Astrocyte (in vitro differentiated cells and primary cell): ENCODE measurements around the gene TK2. TPM values are rescaled to one million over a fixed set of nuclear protein-coding genes. Genes with fewer than 3 reads are reported as not detected.

Experiments used
- DNase-seq: peaks from one replicate; pipeline ENCODE4 v3.0.0-alpha.2; 2010; ENCODE audit warnings: low read depth
- FAIRE-seq: peaks from 2 replicates; lab custom pipeline; 2011; peaks lifted over from hg19 to GRCh38; lab: Jason Lieb, UNC
- H2AFZ ChIP-seq: 2 replicates; pipeline ENCODE4 v1.6.0; 2012; ENCODE audit warnings: low read depth, low read length, inconsistent platforms
- H3K27ac ChIP-seq: 2 replicates; pipeline ENCODE4 v1.5.1; 2011; ENCODE audit warnings: low read depth, low read length, inconsistent platforms
- H3K27me3 ChIP-seq: 2 replicates; pipeline ENCODE4 v1.6.0; 2011; ENCODE audit warnings: low read length, inconsistent platforms; ENCODE audit not compliant: insufficient read depth
- H3K36me3 ChIP-seq: 2 replicates; pipeline ENCODE4 v1.5.1; 2011; ENCODE audit warnings: low read length, inconsistent platforms; ENCODE audit not compliant: insufficient read depth
- H3K4me1 ChIP-seq: 2 replicates; pipeline ENCODE4 v1.5.1; 2011; ENCODE audit warnings: low read length, inconsistent platforms; ENCODE audit not compliant: insufficient read depth
- H3K4me2 ChIP-seq: 2 replicates; pipeline ENCODE4 v1.6.0; 2012; ENCODE audit warnings: low read length, inconsistent platforms
- H3K4me3 ChIP-seq: 2 replicates; pipeline ENCODE4 v1.5.1; 2011; ENCODE audit warnings: low read depth, mild to moderate bottlenecking, low read length, inconsistent platforms; ENCODE audit not compliant: insufficient read depth
- H3K79me2 ChIP-seq: 2 replicates; pipeline ENCODE4 v1.6.0; 2012; ENCODE audit warnings: mild to moderate bottlenecking, low read length, inconsistent platforms; ENCODE audit not compliant: insufficient read depth
- H3K9ac ChIP-seq: 2 replicates; pipeline ENCODE4 v1.6.0; 2012; ENCODE audit warnings: mild to moderate bottlenecking, low read length, inconsistent platforms
- H3K9me3 ChIP-seq: 2 replicates; pipeline ENCODE4 v1.5.1; 2012; ENCODE audit warnings: low read depth, mild to moderate bottlenecking, low read length, inconsistent platforms; ENCODE audit not compliant: insufficient read depth
- H4K20me1 ChIP-seq: 2 replicates; pipeline ENCODE4 v1.6.0; 2012; ENCODE audit warnings: low read length, inconsistent platforms; ENCODE audit not compliant: insufficient read depth
- H3K27ac Mint-ChIP-seq: one replicate; pipeline ENCODE4 v1.8.0; 2021; ENCODE audit warnings: mild to moderate bottlenecking, mixed read lengths; ENCODE audit not compliant: unreplicated experiment
- H3K27me3 Mint-ChIP-seq: one replicate; pipeline ENCODE4 v1.8.0; 2021; ENCODE audit warnings: low read depth, mixed read lengths; ENCODE audit not compliant: unreplicated experiment
- H3K36me3 Mint-ChIP-seq: one replicate; pipeline ENCODE4 v1.8.0; 2021; ENCODE audit warnings: low read depth, mixed read lengths; ENCODE audit not compliant: unreplicated experiment
- H3K4me1 Mint-ChIP-seq: one replicate; pipeline ENCODE4 v1.8.0; 2021; ENCODE audit warnings: low read depth, mixed read lengths; ENCODE audit not compliant: unreplicated experiment
- H3K4me3 Mint-ChIP-seq: one replicate; pipeline ENCODE4 v1.8.0; 2021; ENCODE audit warnings: mild to moderate bottlenecking, moderate library complexity, mixed read lengths; ENCODE audit not compliant: unreplicated experiment
- H3K9me3 Mint-ChIP-seq: one replicate; pipeline ENCODE4 v1.8.0; 2021; ENCODE audit warnings: mild to moderate bottlenecking, mixed read lengths; ENCODE audit not compliant: unreplicated experiment
- EZH2 ChIP-seq: IDR thresholded peaks from 2 replicates; pipeline ENCODE4 v1.6.1; 2012; ENCODE audit warnings: mild to moderate bottlenecking, low read length, inconsistent platforms; ENCODE audit not compliant: insufficient read depth
- total RNA-seq: library from RNA; stranded (reverse); gene quantifications from 2 replicates; pipeline ENCODE4 v1.2.1, GENCODE V29; 2021
- TF ChIP-seq, protein P1 (sequence below): IDR thresholded peaks from 2 replicates; pipeline ENCODE4 v1.5.1; 2011; ENCODE audit warnings: low read depth, mild to moderate bottlenecking, inconsistent platforms, low read length, moderate library complexity; ENCODE audit not compliant: insufficient read depth

TK2 gene
- total RNA-seq, 1 donor from 2014 or later: 12.4 TPM

GRCh38 chr16:66470556-66470955 is 79.4 kb downstream of the TK2 start:
- H3K36me3 Mint-ChIP-seq: no peaks in the 10 kb centered on the region
- no peaks in the 10 kb centered on the region for H3K4me1 Mint-ChIP-seq
- H3K9me3 Mint-ChIP-seq: peaks cover 12% of the 10 kb centered on the region
- Histone ChIP-seq H3K4me3 (no peak overlapping the region), H3K27me3 (peaks cover 5% of the 10 kb centered on the region), H2AFZ (no peak overlapping the region), H3K4me2 (no peak overlapping the region), H3K27ac (no peak overlapping the region), H3K9me3 (no peaks in the 10 kb centered on the region), H3K4me1 (no peaks in the 10 kb centered on the region), H3K79me2 (no peaks in the 10 kb centered on the region), H3K9ac (no peak overlapping the region), H4K20me1 (no peaks in the 10 kb centered on the region), H3K36me3 (no peaks in the 10 kb centered on the region)
- no peak overlapping the region for H3K27ac Mint-ChIP-seq
- TF ChIP-seq EZH2: no peak
- TF ChIP-seq, protein P1, sequence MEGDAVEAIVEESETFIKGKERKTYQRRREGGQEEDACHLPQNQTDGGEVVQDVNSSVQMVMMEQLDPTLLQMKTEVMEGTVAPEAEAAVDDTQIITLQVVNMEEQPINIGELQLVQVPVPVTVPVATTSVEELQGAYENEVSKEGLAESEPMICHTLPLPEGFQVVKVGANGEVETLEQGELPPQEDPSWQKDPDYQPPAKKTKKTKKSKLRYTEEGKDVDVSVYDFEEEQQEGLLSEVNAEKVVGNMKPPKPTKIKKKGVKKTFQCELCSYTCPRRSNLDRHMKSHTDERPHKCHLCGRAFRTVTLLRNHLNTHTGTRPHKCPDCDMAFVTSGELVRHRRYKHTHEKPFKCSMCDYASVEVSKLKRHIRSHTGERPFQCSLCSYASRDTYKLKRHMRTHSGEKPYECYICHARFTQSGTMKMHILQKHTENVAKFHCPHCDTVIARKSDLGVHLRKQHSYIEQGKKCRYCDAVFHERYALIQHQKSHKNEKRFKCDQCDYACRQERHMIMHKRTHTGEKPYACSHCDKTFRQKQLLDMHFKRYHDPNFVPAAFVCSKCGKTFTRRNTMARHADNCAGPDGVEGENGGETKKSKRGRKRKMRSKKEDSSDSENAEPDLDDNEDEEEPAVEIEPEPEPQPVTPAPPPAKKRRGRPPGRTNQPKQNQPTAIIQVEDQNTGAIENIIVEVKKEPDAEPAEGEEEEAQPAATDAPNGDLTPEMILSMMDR: no peak
- DNase-seq (no peak), FAIRE-seq (no peak)
- peaks cover 51% of the 10 kb centered on the region for H3K27me3 Mint-ChIP-seq
- H3K4me3 Mint-ChIP-seq: no peak overlapping the region

GRCh38 chr16:66469947-66470546 is 79.9 kb downstream of the TK2 start:
- H3K9me3 ChIP-seq: no peaks in the 10 kb centered on the region
- no peak for TF ChIP-seq EZH2
- TF ChIP-seq, protein P1: no peak
- no peak overlapping the region for H3K4me3 ChIP-seq
- Mint-ChIP-seq H3K27ac (no peak overlapping the region), H3K4me3 (no peak overlapping the region), H3K9me3 (peaks cover 12% of the 10 kb centered on the region), H3K27me3 (peaks cover 49% of the 10 kb centered on the region), H3K4me1 (no peaks in the 10 kb centered on the region), H3K36me3 (no peaks in the 10 kb centered on the region)
- no peak overlapping the region for H3K27ac ChIP-seq
- H3K9ac ChIP-seq: no peak overlapping the region
- H4K20me1 ChIP-seq: no peaks in the 10 kb centered on the region
- DNase-seq (no peak), FAIRE-seq (no peak)
- H3K36me3 ChIP-seq: no peaks in the 10 kb centered on the region
- peaks cover 2% of the 10 kb centered on the region for H3K27me3 ChIP-seq
- no peaks in the 10 kb centered on the region for H3K4me1 ChIP-seq
- H3K4me2 ChIP-seq: no peak overlapping the region
- no peaks in the 10 kb centered on the region for H3K79me2 ChIP-seq
- no peak overlapping the region for H2AFZ ChIP-seq

DNA sequence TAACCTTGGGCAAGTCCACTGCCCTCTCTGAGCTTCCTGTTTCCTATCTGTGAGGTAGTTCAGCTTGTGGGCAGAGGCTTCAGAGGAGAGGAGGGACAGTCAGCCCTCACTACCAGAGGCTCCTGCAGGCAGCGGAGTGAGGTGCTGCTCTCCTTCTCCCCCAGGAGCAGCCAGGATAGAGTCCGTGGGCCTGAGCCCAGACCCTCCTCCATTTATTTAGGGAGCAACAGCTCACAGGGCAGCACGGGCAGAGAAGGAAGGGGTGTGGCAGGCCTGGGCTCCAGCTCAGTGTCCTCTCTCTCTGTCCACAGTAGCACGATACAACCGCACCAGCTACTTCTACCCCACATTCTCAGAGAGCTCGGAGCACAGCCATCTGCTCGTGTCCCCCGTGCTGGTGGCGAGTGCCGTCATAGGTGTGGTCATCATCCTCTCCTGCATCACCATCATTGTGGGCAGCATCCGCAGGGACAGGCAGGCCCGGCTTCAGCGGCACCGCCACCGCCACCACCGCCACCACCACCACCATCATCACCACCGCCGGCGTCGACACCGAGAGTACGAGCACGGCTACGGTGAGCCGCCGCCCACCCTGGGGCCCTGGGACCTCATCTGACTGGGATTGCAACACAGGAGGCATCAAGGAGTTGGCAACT is 80.5 kb downstream of the TK2 start:
- H3K27me3 ChIP-seq: peaks cover 5% of the 10 kb centered on the region
- Mint-ChIP-seq H3K27me3 (peaks cover 46% of the 10 kb centered on the region), H3K4me1 (no peaks in the 10 kb centered on the region), H3K36me3 (no peaks in the 10 kb centered on the region), H3K27ac (no peak overlapping the region), H3K9me3 (peaks cover 12% of the 10 kb centered on the region), H3K4me3 (no peak overlapping the region)
- H3K4me3 ChIP-seq: no peak overlapping the region
- no peak overlapping the region for H2AFZ ChIP-seq
- H3K4me2 ChIP-seq: no peak overlapping the region
- H3K9ac ChIP-seq: no peak overlapping the region
- H3K27ac ChIP-seq: no peak overlapping the region
- no peak for TF ChIP-seq EZH2
- TF ChIP-seq, protein P1: no peak
- no peaks in the 10 kb centered on the region for H3K9me3 ChIP-seq
- no peaks in the 10 kb centered on the region for H4K20me1 ChIP-seq
- H3K4me1 ChIP-seq: no peaks in the 10 kb centered on the region
- H3K79me2 ChIP-seq: no peaks in the 10 kb centered on the region
- H3K36me3 ChIP-seq: no peaks in the 10 kb centered on the region
- DNase-seq (no peak), FAIRE-seq (no peak)
